T-helper 2 cell treated with Interferon-gamma antibody and Interleukin-4, amounts not matched to agents 5 μg/mL and 100 μg/mL, for 36 hours (primary cell): ENCODE measurements around the gene SEMA7A.
"Not testable (repeated sequence)": the region's sequence is repeated elsewhere in the genome, so short reads cannot be mapped to it uniquely, and the experiment has no call there.

Source experiments
- DNase-seq: peaks from one replicate; pipeline ENCODE4 v3.0.0; 2021; ENCODE audit warnings: low spot score
- H3K27ac Mint-ChIP-seq: one replicate; pipeline ENCODE4 v1.8.0; 2021; ENCODE audit warnings: mild to moderate bottlenecking, mixed read lengths
- H3K27me3 Mint-ChIP-seq: one replicate; pipeline ENCODE4 v1.8.0; 2021; ENCODE audit warnings: low read depth, mixed read lengths
- H3K36me3 Mint-ChIP-seq: one replicate; pipeline ENCODE4 v1.8.0; 2021; ENCODE audit warnings: low read depth, mixed read lengths
- H3K4me1 Mint-ChIP-seq: one replicate; pipeline ENCODE4 v1.8.0; 2021; ENCODE audit warnings: low read depth, mixed read lengths
- H3K4me3 Mint-ChIP-seq: one replicate; pipeline ENCODE4 v1.8.0; 2022; ENCODE audit warnings: mild to moderate bottlenecking, moderate library complexity, mixed read lengths
- H3K9me3 Mint-ChIP-seq: one replicate; pipeline ENCODE4 v1.8.0; 2021; ENCODE audit warnings: mixed read lengths

The SEMA7A gene

DNA sequence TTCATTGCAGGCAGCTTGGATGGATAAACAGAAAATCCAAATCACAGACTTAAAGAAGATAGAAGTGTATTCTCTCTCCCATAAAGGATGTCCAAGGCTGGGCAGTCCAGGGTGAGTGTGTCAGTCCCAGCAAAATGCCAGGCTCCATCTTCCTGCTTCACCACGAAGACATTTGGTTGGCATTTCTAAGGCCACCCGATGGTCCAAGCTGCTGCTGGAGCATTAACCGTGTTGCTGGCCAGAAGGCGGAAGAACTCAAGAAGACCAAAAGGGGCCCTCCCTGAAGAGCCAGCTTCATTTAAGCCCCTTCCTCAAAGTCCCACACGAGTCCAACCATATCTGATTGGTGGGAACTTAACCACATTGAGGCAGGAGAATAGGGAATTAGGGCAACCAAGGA is 63.3 kb downstream of the SEMA7A start:
- Mint-ChIP-seq H3K4me1 (peaks cover 10% of the 10 kb centered on the region), H3K27ac (no peak overlapping the region), H3K9me3 (no peaks in the 10 kb centered on the region), H3K27me3 (peaks cover 42% of the 10 kb centered on the region), H3K4me3 (no peak overlapping the region), H3K36me3 (no peaks in the 10 kb centered on the region)
- DNase-seq: no peak

DNA sequence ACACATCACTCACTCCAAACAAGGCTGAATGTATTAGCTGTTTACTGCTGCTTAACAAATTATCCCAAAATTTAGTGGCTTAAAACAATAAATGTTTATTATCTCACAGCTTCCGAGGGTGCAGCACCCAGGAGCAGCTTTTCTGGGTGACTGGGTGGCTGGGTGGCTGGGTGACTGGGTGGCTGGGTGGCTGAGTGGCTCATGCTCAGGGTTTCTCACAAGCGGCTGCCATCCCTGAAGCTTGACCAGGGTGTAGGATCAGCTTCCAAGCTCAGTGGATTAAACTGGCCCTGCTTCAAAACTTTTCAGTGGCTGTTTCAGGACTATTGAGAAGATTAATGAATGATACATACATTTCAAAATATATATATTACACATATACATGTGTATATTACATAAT is 64.0 kb downstream of the SEMA7A start:
- no peak overlapping the region for H3K4me3 Mint-ChIP-seq
- no peaks in the 10 kb centered on the region for H3K9me3 Mint-ChIP-seq
- H3K27ac Mint-ChIP-seq: no peak overlapping the region
- H3K4me1 Mint-ChIP-seq: peaks cover 4% of the 10 kb centered on the region
- DNase-seq: no peak
- no peaks in the 10 kb centered on the region for H3K36me3 Mint-ChIP-seq
- peaks cover 50% of the 10 kb centered on the region for H3K27me3 Mint-ChIP-seq

DNA sequence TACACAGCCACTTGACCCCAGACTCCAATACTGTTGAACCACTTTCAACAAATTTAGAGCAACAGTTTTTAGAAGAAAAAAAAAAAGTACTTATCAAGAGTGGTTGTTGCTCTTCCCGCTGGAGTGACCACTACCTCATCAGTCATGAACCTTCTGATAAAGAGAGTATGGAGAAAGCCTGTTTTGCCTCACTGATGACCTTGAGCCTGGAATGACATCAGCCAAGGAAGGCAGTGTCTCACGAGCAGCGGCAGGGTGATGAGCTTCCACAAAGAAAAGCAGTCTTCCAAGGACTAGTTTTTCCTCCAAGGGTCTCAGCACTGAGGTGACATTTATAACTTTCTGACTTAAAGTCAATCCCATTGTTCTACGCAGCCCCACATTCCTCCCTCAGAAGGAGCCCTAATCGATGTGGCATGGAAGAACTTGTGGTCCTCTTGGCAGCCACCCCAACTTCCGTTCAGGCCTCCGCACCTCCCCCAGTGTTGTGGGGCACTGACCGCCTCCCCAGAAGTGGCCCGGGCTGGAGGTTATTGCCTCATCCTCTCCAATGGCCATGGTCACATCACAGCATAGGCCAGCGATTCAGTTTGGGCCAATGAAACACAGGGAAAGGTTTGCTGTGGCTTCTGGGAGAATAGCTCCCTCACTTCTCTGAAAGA is 64.5 kb downstream of the SEMA7A start:
- H3K4me1 Mint-ChIP-seq: peaks cover 3% of the 10 kb centered on the region
- H3K27me3 Mint-ChIP-seq: peaks cover 55% of the 10 kb centered on the region
- no peak overlapping the region for H3K4me3 Mint-ChIP-seq

DNA sequence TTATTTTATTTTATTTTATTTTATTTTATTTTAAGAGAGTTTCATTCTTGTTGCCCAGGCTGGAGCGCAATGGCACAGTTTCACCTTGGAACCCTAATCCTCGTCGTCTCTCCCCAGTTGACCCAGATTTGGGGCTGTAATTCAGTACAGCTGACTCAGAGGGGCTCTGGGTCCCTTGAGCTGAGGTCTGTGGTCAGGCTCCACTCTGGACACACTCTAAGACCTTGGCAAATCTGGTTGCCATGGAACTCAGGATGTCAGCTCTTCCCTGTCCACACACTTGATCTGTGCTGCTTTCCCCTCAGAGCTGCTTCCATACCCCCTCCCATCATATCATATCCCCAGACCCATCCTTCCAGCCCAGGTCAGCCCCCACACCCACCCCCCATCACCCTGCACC is 65.6 kb downstream of the SEMA7A start:
- H3K27me3 Mint-ChIP-seq: peaks cover 65% of the 10 kb centered on the region
- H3K9me3 Mint-ChIP-seq: no peaks in the 10 kb centered on the region
- H3K27ac Mint-ChIP-seq: no peak overlapping the region
- H3K36me3 Mint-ChIP-seq: no peaks in the 10 kb centered on the region
- no peak overlapping the region for H3K4me3 Mint-ChIP-seq
- no peaks in the 10 kb centered on the region for H3K4me1 Mint-ChIP-seq
- no peak for DNase-seq

More for the DNA sequence above, 64.5 kb downstream of the SEMA7A start:
- no peaks in the 10 kb centered on the region for H3K9me3 Mint-ChIP-seq
- no peak overlapping the region for H3K27ac Mint-ChIP-seq
- no peak for DNase-seq
- no peaks in the 10 kb centered on the region for H3K36me3 Mint-ChIP-seq

DNA sequence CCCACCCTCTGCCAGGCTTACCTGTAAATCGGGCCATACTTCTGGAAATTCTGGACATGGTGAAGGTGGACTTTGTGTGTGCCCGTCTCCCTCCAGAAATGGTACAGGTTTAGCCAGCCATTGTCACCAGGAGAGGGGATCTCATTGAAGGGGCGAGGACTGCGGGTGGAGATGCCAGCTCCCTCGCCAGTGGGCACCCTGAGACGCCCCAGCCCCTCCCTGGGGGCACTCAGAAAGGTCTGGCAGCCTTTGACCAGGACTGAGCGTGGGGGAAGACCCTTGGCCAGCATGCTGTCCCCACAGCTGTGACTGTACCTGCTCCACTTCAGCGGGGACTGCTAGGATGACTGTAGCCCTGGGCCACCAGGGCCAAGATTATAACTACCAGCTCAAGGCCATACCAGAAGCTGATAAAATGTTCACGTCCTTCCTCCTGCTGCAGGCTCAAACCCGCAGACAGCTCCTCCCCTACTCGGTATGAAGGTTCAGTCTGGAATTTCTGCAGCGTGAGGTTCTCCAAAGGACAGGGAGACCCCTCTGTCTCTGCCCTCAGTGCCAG is 66.4 kb downstream of the SEMA7A start, which contains the start of gene CYP11A1:
CYP11A1 (minus strand) TSS at position 351 of the 559 bp plus-strand sequence; CDS start at position 290, 61 bp downstream.
- Mint-ChIP-seq H3K27ac (no peak within 1 kb of the TSS), H3K4me3 (no peak within 1 kb of the TSS), H3K27me3 (peaks cover 64% of the 10 kb centered on the region), H3K9me3 (no peaks in the 10 kb centered on the region), H3K4me1 (no peaks in the 10 kb centered on the region), H3K36me3 (no peaks in the 10 kb centered on the region)
- DNase-seq: no peak

DNA sequence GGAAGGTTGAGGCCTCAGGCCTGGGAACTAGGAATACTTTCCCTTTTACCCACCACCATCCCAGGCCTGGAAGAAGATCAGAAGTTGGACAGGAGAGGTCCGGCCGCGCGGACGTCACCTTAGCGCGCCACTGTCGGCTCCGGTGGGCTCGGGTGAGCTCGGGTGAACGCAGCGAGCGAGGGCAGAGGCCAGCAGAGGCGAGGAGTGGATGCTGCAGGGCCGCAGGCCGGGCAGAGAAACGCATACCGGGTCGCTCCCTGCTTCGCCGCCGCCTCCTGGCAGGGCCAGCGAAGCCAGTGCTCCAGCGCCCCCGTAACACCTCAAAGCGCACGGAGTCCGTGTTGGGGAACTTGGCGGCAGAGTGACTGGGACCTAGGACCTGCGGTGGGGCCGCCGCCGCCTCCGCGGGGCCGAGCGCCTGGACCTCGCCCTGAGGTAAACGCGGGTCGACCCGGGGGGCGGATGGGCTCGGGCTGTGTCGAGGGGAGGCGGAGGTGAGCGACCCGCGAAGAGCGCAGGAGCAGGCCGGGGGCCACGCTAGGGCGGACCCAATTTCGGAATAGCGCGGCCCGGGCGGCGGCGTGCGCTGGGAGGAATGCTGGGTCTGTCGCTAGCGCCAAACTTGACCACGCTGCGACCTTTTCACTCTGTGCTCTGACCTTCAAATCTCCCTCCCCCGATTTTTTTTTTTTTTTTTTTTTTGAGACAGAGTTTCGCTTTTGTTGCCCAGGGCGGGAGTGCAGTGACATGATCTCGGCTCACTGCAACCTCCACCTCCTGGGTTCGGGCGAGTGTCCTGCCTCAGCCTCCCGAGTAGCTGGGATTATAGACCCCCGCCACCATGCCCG is 67.9 kb downstream of the SEMA7A start:
- Mint-ChIP-seq H3K36me3 (no peaks in the 10 kb centered on the region), H3K4me3 (peak overlapping the region; percentile 59), H3K27me3 (peaks cover 62% of the 10 kb centered on the region), H3K27ac (no peak overlapping the region), H3K9me3 (no peaks in the 10 kb centered on the region), H3K4me1 (no peaks in the 10 kb centered on the region)
- no peak for DNase-seq

DNA sequence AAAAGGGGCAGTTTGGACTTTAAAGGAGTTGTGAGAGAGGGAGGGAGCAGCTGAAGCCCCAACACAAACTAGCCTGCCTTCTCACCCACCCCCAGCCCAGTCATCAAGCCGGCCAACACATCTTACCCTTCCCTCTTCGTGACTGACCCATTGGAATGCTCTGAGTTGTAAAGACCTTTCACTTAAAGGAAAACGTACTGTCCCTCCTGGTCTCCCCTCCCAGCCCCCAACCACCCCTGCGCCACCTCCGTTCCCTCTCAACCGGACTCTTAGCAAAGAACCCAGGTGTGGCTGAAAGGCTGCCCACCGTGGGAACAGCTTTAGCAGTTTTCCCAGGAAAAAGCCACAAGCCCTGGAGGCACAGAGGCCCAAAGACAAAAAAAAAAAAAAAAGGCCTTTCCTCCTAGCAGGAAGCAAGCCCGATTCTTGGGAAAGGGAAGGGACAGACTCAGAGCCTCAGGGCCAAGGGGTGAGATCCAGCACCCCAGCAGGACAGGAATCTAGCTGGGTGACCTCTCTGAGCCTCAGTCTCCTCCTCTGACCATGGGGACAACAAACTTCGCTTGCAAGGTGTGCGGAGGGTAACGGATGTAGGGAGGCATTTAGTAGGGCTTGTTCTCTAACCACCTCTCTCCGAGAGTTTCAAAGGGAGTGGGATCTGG is 68.7 kb downstream of the SEMA7A start:
- no peak overlapping the region for H3K27ac Mint-ChIP-seq
- no peaks in the 10 kb centered on the region for H3K9me3 Mint-ChIP-seq
- H3K4me3 Mint-ChIP-seq: peak overlapping the region; percentile 59
- no peaks in the 10 kb centered on the region for H3K4me1 Mint-ChIP-seq
- H3K27me3 Mint-ChIP-seq: peaks cover 56% of the 10 kb centered on the region
- no peak for DNase-seq
- no peaks in the 10 kb centered on the region for H3K36me3 Mint-ChIP-seq

DNA sequence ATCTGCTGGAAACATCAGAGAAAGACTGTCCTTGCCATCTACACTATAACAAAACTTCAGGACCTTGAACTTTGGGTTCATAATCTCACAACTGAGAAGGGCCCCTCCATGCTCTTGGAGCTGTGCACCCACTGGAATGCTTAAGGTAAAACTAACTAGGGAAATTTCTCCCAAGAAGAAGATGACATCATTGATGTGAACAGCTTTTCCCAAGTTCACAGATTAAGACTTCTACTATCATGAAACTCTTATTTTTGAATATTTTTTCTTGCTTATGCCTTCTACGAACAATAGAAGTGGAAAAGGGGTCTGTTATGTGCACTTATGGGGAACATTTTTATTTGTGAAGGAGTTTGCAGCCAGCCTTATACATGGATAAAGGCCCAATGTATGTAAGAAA is 71.3 kb downstream of the SEMA7A start:
- H3K27me3 Mint-ChIP-seq: peaks cover 43% of the 10 kb centered on the region
- DNase-seq: no peak
- no peaks in the 10 kb centered on the region for H3K36me3 Mint-ChIP-seq
- H3K27ac Mint-ChIP-seq: no peak overlapping the region
- H3K4me1 Mint-ChIP-seq: no peaks in the 10 kb centered on the region
- no peaks in the 10 kb centered on the region for H3K9me3 Mint-ChIP-seq
- H3K4me3 Mint-ChIP-seq: no peak overlapping the region

DNA sequence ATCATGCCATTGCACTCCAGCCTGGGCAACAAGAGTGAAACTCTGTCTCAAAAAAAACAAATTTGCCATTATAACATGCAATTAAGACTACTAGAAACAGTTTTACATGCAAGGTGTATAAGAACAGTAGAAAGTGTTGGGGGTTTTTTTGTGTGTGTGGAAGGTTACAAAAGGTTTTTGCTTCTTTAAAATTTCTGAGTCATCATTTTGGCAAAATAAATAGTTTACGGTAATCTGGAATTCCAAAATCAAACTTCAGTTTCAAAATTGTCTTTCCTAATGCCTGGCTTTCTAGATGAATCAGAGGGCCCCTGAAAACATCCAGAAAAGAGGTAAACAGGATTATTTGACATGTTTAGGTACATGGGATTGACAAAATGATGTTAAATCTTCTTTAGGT is 72.9 kb downstream of the SEMA7A start:
- H3K27ac Mint-ChIP-seq, H3K4me1 Mint-ChIP-seq, H3K36me3 Mint-ChIP-seq, H3K9me3 Mint-ChIP-seq, DNase-seq, H3K4me3 Mint-ChIP-seq: not testable (repeated sequence)
- H3K27me3 Mint-ChIP-seq: peaks cover 31% of the 10 kb centered on the region

DNA sequence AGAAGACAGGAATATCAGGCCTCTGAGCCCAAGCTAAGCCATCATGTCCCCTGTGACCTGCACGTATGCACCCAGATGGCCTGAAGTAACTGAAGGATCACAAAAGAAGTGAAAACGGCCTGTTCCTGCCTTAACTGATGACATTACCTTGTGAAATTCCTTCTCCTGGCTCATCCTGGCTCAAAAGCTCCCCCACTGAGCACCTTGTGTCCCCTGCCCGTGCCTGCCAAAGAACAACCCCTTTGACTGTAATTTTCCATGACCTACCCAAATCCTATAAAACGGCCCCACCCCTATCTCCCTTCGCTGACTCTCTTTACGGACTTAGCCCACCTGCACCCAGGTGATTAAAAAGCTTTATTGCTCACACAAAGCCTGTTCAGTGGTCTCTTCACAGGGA is 74.4 kb downstream of the SEMA7A start:
- not testable (repeated sequence) for H3K36me3 Mint-ChIP-seq, H3K4me1 Mint-ChIP-seq, DNase-seq, H3K4me3 Mint-ChIP-seq, H3K27ac Mint-ChIP-seq, H3K9me3 Mint-ChIP-seq
- peaks cover 27% of the 10 kb centered on the region for H3K27me3 Mint-ChIP-seq
